GM21526 (cell line): ENCODE measurements around the gene GDPD3.
"Not testable (repeated sequence)": the region's sequence is repeated elsewhere in the genome, so short reads cannot be mapped to it uniquely, and the experiment has no call there.

ENCODE experiments used
- ATAC-seq: cut with Tn5 transposase; IDR thresholded peaks from one replicate; pipeline ENCODE4 v1.9.1; 2021; ENCODE audit warnings: moderate library complexity; ENCODE audit not compliant: unreplicated experiment, low FRiP score

The GDPD3 gene

GRCh38 chr16:30125690-30126089 is 12.4 kb upstream of the GDPD3 start:
- not testable (repeated sequence) for ATAC-seq

GRCh38 chr16:30124985-30125379 is 11.6 kb upstream of the GDPD3 start:
- ATAC-seq: no peak

- ATAC-seq: no peak
These were observed 9.3 kb upstream of the GDPD3 start for GRCh38 chr16:30122604-30123160.

GRCh38 chr16:30121741-30122571 is 8.6 kb upstream of the GDPD3 start:
- no peak for ATAC-seq

- no peak for ATAC-seq
These were observed 7.2 kb upstream of the GDPD3 start for GRCh38 chr16:30120340-30121105.

GRCh38 chr16:30119428-30119827 is 6.1 kb upstream of the GDPD3 start:
- ATAC-seq: no peak

GRCh38 chr16:30117768-30118167 is 4.4 kb upstream of the GDPD3 start:
- no peak for ATAC-seq

- no peak for ATAC-seq
These were observed 3.2 kb upstream of the GDPD3 start for GRCh38 chr16:30116291-30117207.

- ATAC-seq: no peak
These were observed 1.9 kb upstream of the GDPD3 start for GRCh38 chr16:30115238-30115637.

- not testable (repeated sequence) for ATAC-seq
These were observed 1.5 kb upstream of the GDPD3 start for GRCh38 chr16:30114833-30115232.

GRCh38 chr16:30114411-30114810 is 1.1 kb upstream of the GDPD3 start:
- ATAC-seq: no peak

- no peak for ATAC-seq
These were observed 485 bp upstream of the GDPD3 start for GRCh38 chr16:30113711-30114333.

- no peak for ATAC-seq
These were observed 923 bp downstream of the GDPD3 start for GRCh38 chr16:30112197-30113030.

GRCh38 chr16:30110661-30111060 is 2.7 kb downstream of the GDPD3 start:
- no peak for ATAC-seq

- ATAC-seq: no peak
These were observed 5.1 kb downstream of the GDPD3 start for GRCh38 chr16:30108059-30108850.

- ATAC-seq: no peak
These were observed 8.8 kb downstream of the GDPD3 start for GRCh38 chr16:30104492-30104891.

- ATAC-seq: no peak
These were observed 9.2 kb downstream of the GDPD3 start for GRCh38 chr16:30104090-30104489.

GRCh38 chr16:30096862-30097563 is 16.3 kb downstream of the GDPD3 start:
- no peak for ATAC-seq
